H1 (cell line): ENCODE measurements around the gene MTMR10. TPM values are rescaled to one million over a fixed set of nuclear protein-coding genes. Genes with fewer than 3 reads are reported as not detected.

Source experiments
- ASH2L ChIP-seq: fragments of 200-600, 300-600 bp; sonication (generic); IDR thresholded peaks from one replicate; pipeline ENCODE4 v1.7.1; 2017; ENCODE audit warnings: low read length
- BACH1 ChIP-seq: IDR thresholded peaks from 2 replicates; pipeline ENCODE4 v1.6.1; 2012; ENCODE audit warnings: low read length, improper control_type of control experiment
- CREB1 ChIP-seq: IDR thresholded peaks from 2 replicates; pipeline ENCODE4 v1.6.1; 2012; ENCODE audit warnings: inconsistent platforms
- EZH2 ChIP-seq: fragments of 200-600 bp; sonication (generic); IDR thresholded peaks from 2 replicates; pipeline ENCODE4 v1.7.1; 2012; ENCODE audit warnings: low read depth, mild to moderate bottlenecking, moderate library complexity, low read length, inconsistent platforms; ENCODE audit not compliant: severe bottlenecking
- GTF2F1 ChIP-seq: IDR thresholded peaks from 2 replicates; pipeline ENCODE4 v1.6.1; 2012; ENCODE audit warnings: low read depth, low read length, improper control_type of control experiment, borderline replicate concordance
- POLR2A ChIP-seq, 2 experiments: IDR thresholded peaks; 1 replicate in 1 of 2; 2 replicates in 1 of 2; pipeline ENCODE4 v1.6.1; 2011; ENCODE audit warnings: low read depth in 2 of 2, low read length in 2 of 2, mild to moderate bottlenecking in 2 of 2; ENCODE audit errors: control extremely low read depth in 1 of 2
- POU5F1 ChIP-seq: IDR thresholded peaks from 2 replicates; pipeline ENCODE4 v1.6.1; 2011; ENCODE audit warnings: low read depth, mild to moderate bottlenecking, low read length, moderate library complexity
- SUZ12 ChIP-seq: fragments of 200-600 bp; sonication (generic); IDR thresholded peaks from 2 replicates; pipeline ENCODE4 v1.6.1; 2012; ENCODE audit warnings: mild to moderate bottlenecking, inconsistent platforms, low read length, moderate library complexity, mixed read lengths
- polyA plus RNA-seq, 7 experiments: library from polyadenylated mRNA; depleted of rRNA in 3 of 7; stranded (reverse) in 5 of 7; unstranded in 2 of 7; fragments of >200 nt in 5 of 7; fragments of 200-250 nt in 2 of 7; gene quantifications; 1 replicate in 5 of 7; 2 replicates in 1 of 7; 4 replicates in 1 of 7; pipeline versions ENCODE4 v1.2.1 to v1.2.3, GENCODE V29; 2011 to 2013; ENCODE audit warnings: missing spikeins in 2 of 7, mixed read lengths in 2 of 7
- total RNA-seq: library from RNA; stranded (reverse); fragmentation: NEBNext Ultra II Directional; extraction: Animal tissue kit (Norgen Biotek cat#: 25700); gene quantifications from 2 replicates; pipeline ENCODE4 v1.2.1, GENCODE V29; 2021
- TF ChIP-seq, protein P1 (sequence below): fragments of 300-600 bp; sonication (generic); IDR thresholded peaks from 2 replicates; pipeline ENCODE4 v1.7.1; 2012; ENCODE audit warnings: low read length, moderate library complexity, mild to moderate bottlenecking, inconsistent platforms; ENCODE audit not compliant: insufficient replicate concordance

MTMR10 gene
- total and polyA plus RNA-seq, 2 of the 8 experiments (the other 6 are each of a cell fraction or from before 2014, with no cell fraction given), result 3.8 to 13.1 TPM

DNA sequence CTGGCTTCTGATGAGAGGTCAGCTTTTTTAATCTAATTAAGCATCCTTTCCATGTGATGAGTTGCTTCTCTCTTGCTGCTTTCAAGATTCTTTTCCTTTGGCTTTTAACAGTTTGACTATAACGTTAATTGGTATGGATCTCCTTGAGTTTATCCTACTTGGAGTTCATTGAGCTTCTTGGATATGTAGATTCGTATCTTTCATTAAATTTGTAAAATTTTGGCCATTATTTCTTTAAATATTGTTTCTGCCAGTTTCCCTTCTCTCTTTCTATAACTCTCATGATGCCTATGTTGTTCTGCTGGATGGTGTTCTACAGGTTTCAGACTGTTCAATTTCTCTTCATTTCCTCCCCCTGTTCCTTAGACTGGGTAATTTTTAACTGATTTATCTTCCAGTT, 21.0 kb upstream of the MTMR10 start (continued):
- TF ChIP-seq, protein P1, sequence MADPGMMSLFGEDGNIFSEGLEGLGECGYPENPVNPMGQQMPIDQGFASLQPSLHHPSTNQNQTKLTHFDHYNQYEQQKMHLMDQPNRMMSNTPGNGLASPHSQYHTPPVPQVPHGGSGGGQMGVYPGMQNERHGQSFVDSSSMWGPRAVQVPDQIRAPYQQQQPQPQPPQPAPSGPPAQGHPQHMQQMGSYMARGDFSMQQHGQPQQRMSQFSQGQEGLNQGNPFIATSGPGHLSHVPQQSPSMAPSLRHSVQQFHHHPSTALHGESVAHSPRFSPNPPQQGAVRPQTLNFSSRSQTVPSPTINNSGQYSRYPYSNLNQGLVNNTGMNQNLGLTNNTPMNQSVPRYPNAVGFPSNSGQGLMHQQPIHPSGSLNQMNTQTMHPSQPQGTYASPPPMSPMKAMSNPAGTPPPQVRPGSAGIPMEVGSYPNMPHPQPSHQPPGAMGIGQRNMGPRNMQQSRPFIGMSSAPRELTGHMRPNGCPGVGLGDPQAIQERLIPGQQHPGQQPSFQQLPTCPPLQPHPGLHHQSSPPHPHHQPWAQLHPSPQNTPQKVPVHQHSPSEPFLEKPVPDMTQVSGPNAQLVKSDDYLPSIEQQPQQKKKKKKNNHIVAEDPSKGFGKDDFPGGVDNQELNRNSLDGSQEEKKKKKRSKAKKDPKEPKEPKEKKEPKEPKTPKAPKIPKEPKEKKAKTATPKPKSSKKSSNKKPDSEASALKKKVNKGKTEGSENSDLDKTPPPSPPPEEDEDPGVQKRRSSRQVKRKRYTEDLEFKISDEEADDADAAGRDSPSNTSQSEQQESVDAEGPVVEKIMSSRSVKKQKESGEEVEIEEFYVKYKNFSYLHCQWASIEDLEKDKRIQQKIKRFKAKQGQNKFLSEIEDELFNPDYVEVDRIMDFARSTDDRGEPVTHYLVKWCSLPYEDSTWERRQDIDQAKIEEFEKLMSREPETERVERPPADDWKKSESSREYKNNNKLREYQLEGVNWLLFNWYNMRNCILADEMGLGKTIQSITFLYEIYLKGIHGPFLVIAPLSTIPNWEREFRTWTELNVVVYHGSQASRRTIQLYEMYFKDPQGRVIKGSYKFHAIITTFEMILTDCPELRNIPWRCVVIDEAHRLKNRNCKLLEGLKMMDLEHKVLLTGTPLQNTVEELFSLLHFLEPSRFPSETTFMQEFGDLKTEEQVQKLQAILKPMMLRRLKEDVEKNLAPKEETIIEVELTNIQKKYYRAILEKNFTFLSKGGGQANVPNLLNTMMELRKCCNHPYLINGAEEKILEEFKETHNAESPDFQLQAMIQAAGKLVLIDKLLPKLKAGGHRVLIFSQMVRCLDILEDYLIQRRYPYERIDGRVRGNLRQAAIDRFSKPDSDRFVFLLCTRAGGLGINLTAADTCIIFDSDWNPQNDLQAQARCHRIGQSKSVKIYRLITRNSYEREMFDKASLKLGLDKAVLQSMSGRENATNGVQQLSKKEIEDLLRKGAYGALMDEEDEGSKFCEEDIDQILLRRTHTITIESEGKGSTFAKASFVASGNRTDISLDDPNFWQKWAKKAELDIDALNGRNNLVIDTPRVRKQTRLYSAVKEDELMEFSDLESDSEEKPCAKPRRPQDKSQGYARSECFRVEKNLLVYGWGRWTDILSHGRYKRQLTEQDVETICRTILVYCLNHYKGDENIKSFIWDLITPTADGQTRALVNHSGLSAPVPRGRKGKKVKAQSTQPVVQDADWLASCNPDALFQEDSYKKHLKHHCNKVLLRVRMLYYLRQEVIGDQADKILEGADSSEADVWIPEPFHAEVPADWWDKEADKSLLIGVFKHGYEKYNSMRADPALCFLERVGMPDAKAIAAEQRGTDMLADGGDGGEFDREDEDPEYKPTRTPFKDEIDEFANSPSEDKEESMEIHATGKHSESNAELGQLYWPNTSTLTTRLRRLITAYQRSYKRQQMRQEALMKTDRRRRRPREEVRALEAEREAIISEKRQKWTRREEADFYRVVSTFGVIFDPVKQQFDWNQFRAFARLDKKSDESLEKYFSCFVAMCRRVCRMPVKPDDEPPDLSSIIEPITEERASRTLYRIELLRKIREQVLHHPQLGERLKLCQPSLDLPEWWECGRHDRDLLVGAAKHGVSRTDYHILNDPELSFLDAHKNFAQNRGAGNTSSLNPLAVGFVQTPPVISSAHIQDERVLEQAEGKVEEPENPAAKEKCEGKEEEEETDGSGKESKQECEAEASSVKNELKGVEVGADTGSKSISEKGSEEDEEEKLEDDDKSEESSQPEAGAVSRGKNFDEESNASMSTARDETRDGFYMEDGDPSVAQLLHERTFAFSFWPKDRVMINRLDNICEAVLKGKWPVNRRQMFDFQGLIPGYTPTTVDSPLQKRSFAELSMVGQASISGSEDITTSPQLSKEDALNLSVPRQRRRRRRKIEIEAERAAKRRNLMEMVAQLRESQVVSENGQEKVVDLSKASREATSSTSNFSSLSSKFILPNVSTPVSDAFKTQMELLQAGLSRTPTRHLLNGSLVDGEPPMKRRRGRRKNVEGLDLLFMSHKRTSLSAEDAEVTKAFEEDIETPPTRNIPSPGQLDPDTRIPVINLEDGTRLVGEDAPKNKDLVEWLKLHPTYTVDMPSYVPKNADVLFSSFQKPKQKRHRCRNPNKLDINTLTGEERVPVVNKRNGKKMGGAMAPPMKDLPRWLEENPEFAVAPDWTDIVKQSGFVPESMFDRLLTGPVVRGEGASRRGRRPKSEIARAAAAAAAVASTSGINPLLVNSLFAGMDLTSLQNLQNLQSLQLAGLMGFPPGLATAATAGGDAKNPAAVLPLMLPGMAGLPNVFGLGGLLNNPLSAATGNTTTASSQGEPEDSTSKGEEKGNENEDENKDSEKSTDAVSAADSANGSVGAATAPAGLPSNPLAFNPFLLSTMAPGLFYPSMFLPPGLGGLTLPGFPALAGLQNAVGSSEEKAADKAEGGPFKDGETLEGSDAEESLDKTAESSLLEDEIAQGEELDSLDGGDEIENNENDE, result no peak
- TF ChIP-seq GTF2F1 (no peak), BACH1 (no peak), POLR2A (IDR thresholded peaks at IDR 0.05; ENCODE audit: control extremely low read depth in 1 of 2, low read depth in 2 of 2, low read length in 2 of 2) (no peak), ASH2L (no peak), CREB1 (no peak), EZH2 (no peak), POU5F1 (no peak), SUZ12 (no peak)
- TF ChIP-seq, all 59 proteins: peak for 0
